Panc1 (cell line): ENCODE results near the gene COL4A2.

Experiments
- POLR2AphosphoS5 ChIP-seq: IDR thresholded peaks from 2 replicates; pipeline ENCODE4 v1.6.1; 2012; ENCODE audit warnings: mild to moderate bottlenecking, low read depth, low read length, moderate library complexity
- TF ChIP-seq, protein P1 (sequence below): fragments of 450-650 bp; IDR thresholded peaks from 2 replicates; pipeline ENCODE4 v1.5.1; 2017; ENCODE audit warnings: mild to moderate bottlenecking

DNA sequence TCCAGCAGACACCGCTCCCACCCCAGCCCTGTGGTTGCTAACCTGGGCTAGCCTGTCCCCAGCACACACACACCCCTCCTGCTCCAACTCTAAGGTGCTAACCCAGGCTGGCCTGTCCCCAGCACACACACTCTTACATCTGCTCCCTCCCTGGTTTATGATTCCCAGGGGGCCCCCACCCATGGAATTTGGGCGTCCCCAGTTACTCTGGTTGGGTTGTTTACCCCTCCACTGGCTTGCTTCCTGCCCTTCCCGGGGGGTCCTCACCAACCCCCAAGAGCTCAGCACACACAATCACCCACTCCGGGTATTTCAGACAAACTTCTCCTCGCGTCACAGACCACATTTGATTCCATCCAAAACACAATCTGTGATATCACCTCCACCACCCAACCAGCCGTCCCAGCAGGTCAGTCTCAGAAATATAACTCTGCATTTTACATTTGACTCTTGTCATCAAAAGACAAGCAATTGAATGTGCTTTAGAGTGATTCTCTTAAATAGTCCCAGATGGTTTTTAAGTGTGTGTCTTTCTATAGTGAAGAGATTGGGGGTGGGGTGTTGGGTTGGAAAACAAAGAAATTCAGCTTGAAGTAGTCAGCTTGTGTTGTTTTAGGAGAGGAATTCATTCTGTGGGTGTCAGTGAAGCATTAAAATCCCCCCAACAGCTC lies 20.1 kb downstream of the COL4A2 start:
- TF ChIP-seq, protein P1, sequence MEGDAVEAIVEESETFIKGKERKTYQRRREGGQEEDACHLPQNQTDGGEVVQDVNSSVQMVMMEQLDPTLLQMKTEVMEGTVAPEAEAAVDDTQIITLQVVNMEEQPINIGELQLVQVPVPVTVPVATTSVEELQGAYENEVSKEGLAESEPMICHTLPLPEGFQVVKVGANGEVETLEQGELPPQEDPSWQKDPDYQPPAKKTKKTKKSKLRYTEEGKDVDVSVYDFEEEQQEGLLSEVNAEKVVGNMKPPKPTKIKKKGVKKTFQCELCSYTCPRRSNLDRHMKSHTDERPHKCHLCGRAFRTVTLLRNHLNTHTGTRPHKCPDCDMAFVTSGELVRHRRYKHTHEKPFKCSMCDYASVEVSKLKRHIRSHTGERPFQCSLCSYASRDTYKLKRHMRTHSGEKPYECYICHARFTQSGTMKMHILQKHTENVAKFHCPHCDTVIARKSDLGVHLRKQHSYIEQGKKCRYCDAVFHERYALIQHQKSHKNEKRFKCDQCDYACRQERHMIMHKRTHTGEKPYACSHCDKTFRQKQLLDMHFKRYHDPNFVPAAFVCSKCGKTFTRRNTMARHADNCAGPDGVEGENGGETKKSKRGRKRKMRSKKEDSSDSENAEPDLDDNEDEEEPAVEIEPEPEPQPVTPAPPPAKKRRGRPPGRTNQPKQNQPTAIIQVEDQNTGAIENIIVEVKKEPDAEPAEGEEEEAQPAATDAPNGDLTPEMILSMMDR = no peak
- TF ChIP-seq POLR2AphosphoS5 = no peak
